Endothelial cell of umbilical vein (primary cell): ENCODE measurements around the gene NSL1. TPM values are rescaled to one million over a fixed set of nuclear protein-coding genes. Genes with fewer than 3 reads are reported as not detected.

Experiments
- BruUV-seq: library from RNA; stranded (reverse); fragments of 400-500 nt; replicated peaks from 2 replicates; lab custom pipeline; 2021; lab: Mats Ljungman, UMichigan
- CTCF ChIA-PET: fragments of 300-600, 350-600 bp; sonication (Branson Sonifier 250); formaldehyde crosslinking; loops from one replicate; lab custom pipeline; 2021; ENCODE audit warnings: antibody characterized with exemption, inconsistent platforms; lab: Charles Lee
- POLR2A ChIA-PET: fragments of 300-600, 350-600 bp; sonication (Branson Sonifier 250); formaldehyde crosslinking; loops from one replicate; lab custom pipeline; 2021; ENCODE audit warnings: antibody characterized with exemption, inconsistent platforms; lab: Charles Lee
- DNase-seq: peaks from one replicate; pipeline ENCODE4 v3.0.0-alpha.2; 2011; ENCODE audit warnings: low read depth, low spot score
- FAIRE-seq: peaks from 2 replicates; lab custom pipeline; 2011; peaks lifted over from hg19 to GRCh38; lab: Jason Lieb, UNC
- H2AFZ ChIP-seq: 2 replicates; pipeline ENCODE4 v1.6.0; 2012; ENCODE audit warnings: low read depth, low read length, control low read depth, inconsistent platforms
- H3K27ac ChIP-seq: 2 replicates; pipeline ENCODE4 v1.5.1; 2011; ENCODE audit warnings: low read depth, mild to moderate bottlenecking, control low read depth, low read length, moderate library complexity; ENCODE audit not compliant: insufficient read depth
- H3K27me3 ChIP-seq, 2 experiments: 2 replicates each; pipeline versions ENCODE4 v1.6.0 to v1.6.1; 2011; ENCODE audit warnings: low read length in 2 of 2, mixed read lengths in 1 of 2; ENCODE audit not compliant: control insufficient read depth in 2 of 2, insufficient read depth in 2 of 2
- H3K36me3 ChIP-seq, 2 experiments: 2 replicates in 1 of 2; 3 replicates in 1 of 2; pipeline ENCODE4 v1.5.1; 2011; ENCODE audit warnings: low read length in 2 of 2, mild to moderate bottlenecking in 1 of 2, moderate library complexity in 1 of 2; ENCODE audit not compliant: control insufficient read depth in 2 of 2, insufficient read depth in 2 of 2; ENCODE audit errors: extremely low read depth in 1 of 2
- H3K4me1 ChIP-seq: 3 replicates; pipeline ENCODE4 v1.5.1; 2011; ENCODE audit warnings: mild to moderate bottlenecking, low read length; ENCODE audit not compliant: control insufficient read depth, insufficient read depth; ENCODE audit errors: extremely low read depth
- H3K4me2 ChIP-seq: 2 replicates; pipeline ENCODE4 v1.6.1; 2011; ENCODE audit warnings: low read length, control low read depth, mixed read lengths; ENCODE audit not compliant: insufficient read depth
- H3K4me3 ChIP-seq, 3 experiments: fragments of 200-600 bp in 1 of 3; sonication (generic), shearing (Covaris generic) in 1 of 3; replicated peaks in 1 of 3; 2 replicates each; pipeline ENCODE4 v1.5.1; 2011 to 2016; ENCODE audit warnings: control low read depth in 3 of 3, low read length in 3 of 3, mild to moderate bottlenecking in 2 of 3, inconsistent platforms in 1 of 3, low read depth in 1 of 3, moderate library complexity in 1 of 3; ENCODE audit not compliant: insufficient read depth in 1 of 3
- H3K79me2 ChIP-seq: 2 replicates; pipeline ENCODE4 v1.6.0; 2012; ENCODE audit warnings: low read length, inconsistent platforms; ENCODE audit not compliant: control insufficient read depth, insufficient read depth
- H3K9ac ChIP-seq: replicated peaks from 2 replicates; pipeline ENCODE3; 2011; ENCODE audit warnings: low read length, control low read depth; ENCODE audit not compliant: insufficient read depth; ENCODE audit errors: extremely low read depth
- H3K9me1 ChIP-seq: replicated peaks from 3 replicates; pipeline ENCODE4 v1.6.0; 2011; ENCODE audit warnings: mild to moderate bottlenecking, low read length; ENCODE audit not compliant: control insufficient read depth, insufficient read depth; ENCODE audit errors: extremely low read depth
- H3K9me3 ChIP-seq: replicated peaks from 2 replicates; pipeline ENCODE4 v1.5.1; 2012; ENCODE audit warnings: low read length, inconsistent platforms; ENCODE audit not compliant: control insufficient read depth, insufficient read depth
- H4K20me1 ChIP-seq: replicated peaks from 2 replicates; pipeline ENCODE3; 2011; ENCODE audit warnings: mild to moderate bottlenecking, low read length; ENCODE audit not compliant: control insufficient read depth, insufficient read depth; ENCODE audit errors: extremely low read depth
- CTCF ChIP-seq, 2 donors: IDR thresholded peaks; 1 replicate in 1 of 2; 2 replicates in 1 of 2; pipeline ENCODE4 v1.5.1; 2011; ENCODE audit warnings: low read length in 2 of 2, mild to moderate bottlenecking in 2 of 2, moderate library complexity in 2 of 2, control low read depth in 1 of 2, inconsistent platforms in 1 of 2, low read depth in 1 of 2; ENCODE audit not compliant: insufficient read depth in 1 of 2; ENCODE audit errors: extremely low read depth in 1 of 2
- EZH2 ChIP-seq: IDR thresholded peaks from 2 replicates; pipeline ENCODE4 v1.6.1; 2012; ENCODE audit warnings: borderline replicate concordance, low read depth, mild to moderate bottlenecking, moderate library complexity, low read length, inconsistent platforms; ENCODE audit not compliant: severe bottlenecking
- FOS ChIP-seq: IDR thresholded peaks from 2 replicates; pipeline ENCODE4 v1.6.1; 2011; ENCODE audit warnings: mild to moderate bottlenecking, low read length, moderate library complexity, borderline replicate concordance; ENCODE audit not compliant: insufficient read depth
- GATA2 ChIP-seq: IDR thresholded peaks from 2 replicates; pipeline ENCODE4 v1.7.0; 2011; ENCODE audit warnings: low read depth, mild to moderate bottlenecking, moderate library complexity, mixed read lengths, low read length; ENCODE audit not compliant: insufficient read length, insufficient read depth
- JUN ChIP-seq: IDR thresholded peaks from 2 replicates; pipeline ENCODE4 v1.6.1; 2011; ENCODE audit warnings: borderline replicate concordance, low read depth; ENCODE audit not compliant: insufficient read length, insufficient read depth
- MAX ChIP-seq: IDR thresholded peaks from 2 replicates; pipeline ENCODE4 v1.6.1; 2011; ENCODE audit not compliant: insufficient read depth, insufficient read length
- MYC ChIP-seq: IDR thresholded peaks from one replicate; pipeline ENCODE4 v1.6.1; 2011; ENCODE audit warnings: mild to moderate bottlenecking, low read depth, low read length
- POLR2A ChIP-seq: IDR thresholded peaks from 2 replicates; pipeline ENCODE4 v1.6.1; 2012; ENCODE audit warnings: low read depth, mild to moderate bottlenecking, control low read depth, low read length
- POLR2AphosphoS5 ChIP-seq: IDR thresholded peaks from 2 replicates; pipeline ENCODE4 v1.6.1; 2012; ENCODE audit warnings: low read depth, mild to moderate bottlenecking, control low read depth, low read length, moderate library complexity; ENCODE audit not compliant: insufficient read depth
- dilution Hi-C: fragments of 300-500 bp; cut with MboI; formaldehyde crosslinking; loops from one replicate; pipeline ENCODE4 v1.15.0; 2019; ENCODE audit warnings: low sequenced_read_pairs; ENCODE audit not compliant: extremely low pct_ligation_motif_present
- intact Hi-C: fragments of 100-400 bp; cut with micrococcal nuclease; formaldehyde crosslinking; loops from one replicate; pipeline ENCODE4 v1.10.0; 2022
- polyA plus RNA-seq, 4 experiments: library from polyadenylated mRNA; depleted of rRNA in 3 of 4; stranded (reverse) in 3 of 4; unstranded in 1 of 4; fragments of >200 nt; gene quantifications; 2 replicates each; pipeline versions ENCODE4 v1.2.1 to v1.2.3, GENCODE V29; 2011 to 2012; ENCODE audit warnings: missing spikeins in 1 of 4
- total RNA-seq: library from RNA; stranded (reverse); gene quantifications from 2 replicates; pipeline ENCODE4 v1.2.3, GENCODE V29; 2021

The NSL1 gene
- total and polyA plus RNA-seq, 2 donors (not counting 3 experiments of a cell fraction or from before 2014, with no cell fraction given), result 15.5 to 30.2 TPM

GRCh38 chr1:212696721-212697331, 94.8 kb downstream of the NSL1 start:
- Histone ChIP-seq H3K36me3 (no peaks in the 10 kb centered on the region), H3K79me2 (no peaks in the 10 kb centered on the region), H3K4me2 (no peak overlapping the region), H3K9me3 (no peaks in the 10 kb centered on the region), H3K9me1 (no peaks in the 10 kb centered on the region), H3K4me1 (peaks cover 16% of the 10 kb centered on the region), H3K4me3 (no peak overlapping the region), H3K27ac (no peak overlapping the region), H4K20me1 (no peaks in the 10 kb centered on the region), H3K27me3 (peaks cover 41 to 59% of the 10 kb centered on the region in 2 experiments), H2AFZ (no peak overlapping the region), H3K9ac (no peak overlapping the region)
- CTCF ChIA-PET, result interaction anchor here (1.0 to 4.8 kb wide), 4 partner anchors 29 to 1016 kb away, joined by 3 to 22 read pairs (median 10); no protein-coding TSS in a partner anchor
- POLR2A ChIA-PET, result no interaction called here
- DNase-seq, result no peak
- no peak for FAIRE-seq
- TF ChIP-seq EZH2, result no peak
- no peak for TF ChIP-seq FOS
- no peak for TF ChIP-seq GATA2
- no peak for TF ChIP-seq MAX
- no peak for TF ChIP-seq POLR2A
- TF ChIP-seq POLR2AphosphoS5, result no peak
- TF ChIP-seq JUN, result no peak
- no peak for TF ChIP-seq MYC
- no peak for TF ChIP-seq CTCF (IDR thresholded peaks at IDR 0.05; ENCODE audit: extremely low read depth in 1 of 2, insufficient read depth in 1 of 2, low read depth in 1 of 2, low read length in 2 of 2)
- BruUV-seq, result no TSS peak
- dilution Hi-C loops, result no loop called here
- intact Hi-C loops, result loop anchor here (5.0 kb wide), 1 partner anchor 355 kb away; no protein-coding TSS in a partner anchor
